Mesendoderm (in vitro differentiated cells): ENCODE data around the gene ARHGEF17.
"Not testable (repeated sequence)": the region's sequence is repeated elsewhere in the genome, so short reads cannot be mapped to it uniquely, and the experiment has no call there.

ENCODE experiments used
- DNase-seq: peaks from one replicate; pipeline ENCODE4 v3.0.0; 2013
- H2AK5ac ChIP-seq: 2 replicates; pipeline ENCODE4 v1.6.1; 2013; ENCODE audit warnings: low read length, inconsistent platforms
- H2BK120ac ChIP-seq: 2 replicates; pipeline ENCODE4 v1.6.1; 2013; ENCODE audit warnings: low read depth, mild to moderate bottlenecking, low read length, moderate library complexity, mixed read lengths
- H2BK15ac ChIP-seq: replicated peaks from 2 replicates; pipeline ENCODE4 v1.6.1; 2013; ENCODE audit warnings: low read depth, mild to moderate bottlenecking, moderate library complexity
- H2BK5ac ChIP-seq: 2 replicates; pipeline ENCODE4 v1.6.1; 2013; ENCODE audit warnings: low read length, inconsistent platforms
- H3K18ac ChIP-seq: 2 replicates; pipeline ENCODE4 v1.6.1; 2013; ENCODE audit warnings: mild to moderate bottlenecking, low read length, mixed read lengths
- H3K23ac ChIP-seq: one replicate; pipeline ENCODE4 v1.6.1; 2013; ENCODE audit warnings: low read length
- H3K27ac ChIP-seq: 2 replicates; pipeline ENCODE4 v1.5.1; 2013; ENCODE audit warnings: low read depth, mild to moderate bottlenecking, inconsistent platforms, low read length, moderate library complexity
- H3K27me3 ChIP-seq: 2 replicates; pipeline ENCODE4 v1.6.1; 2013; ENCODE audit warnings: low read length, control low read depth, mild to moderate bottlenecking, inconsistent platforms; ENCODE audit not compliant: insufficient read depth, poor library complexity
- H3K36me3 ChIP-seq: 2 replicates; pipeline ENCODE4 v1.6.1; 2013; ENCODE audit warnings: low read length, inconsistent platforms; ENCODE audit not compliant: control insufficient read depth, insufficient read depth
- H3K4ac ChIP-seq: one replicate; pipeline ENCODE4 v1.6.1; 2013; ENCODE audit warnings: low read depth, mild to moderate bottlenecking, low read length, moderate library complexity
- H3K4me1 ChIP-seq: 2 replicates; pipeline ENCODE4 v1.6.1; 2013; ENCODE audit warnings: low read depth, low read length, inconsistent platforms; ENCODE audit not compliant: control insufficient read depth
- H3K4me2 ChIP-seq: 2 replicates; pipeline ENCODE4 v1.6.1; 2013; ENCODE audit warnings: low read length
- H3K4me3 ChIP-seq: 2 replicates; pipeline ENCODE4 v1.5.1; 2013; ENCODE audit warnings: mild to moderate bottlenecking, low read length
- H3K56ac ChIP-seq: one replicate; pipeline ENCODE4 v1.6.1; 2013; ENCODE audit warnings: low read length
- H3K79me1 ChIP-seq: 2 replicates; pipeline ENCODE4 v1.6.1; 2013; ENCODE audit warnings: low read length, inconsistent platforms
- H3K79me2 ChIP-seq: 2 replicates; pipeline ENCODE4 v1.6.1; 2013; ENCODE audit warnings: mild to moderate bottlenecking, low read length; ENCODE audit not compliant: control insufficient read depth, insufficient read depth
- H3K9ac ChIP-seq: 2 replicates; pipeline ENCODE4 v1.6.1; 2013; ENCODE audit warnings: low read length, inconsistent platforms
- H4K5ac ChIP-seq: one replicate; pipeline ENCODE4 v1.6.1; 2013; ENCODE audit warnings: low read length
- H4K8ac ChIP-seq: one replicate; pipeline ENCODE4 v1.6.1; 2013; ENCODE audit warnings: low read depth, mild to moderate bottlenecking, control low read depth, low read length, moderate library complexity
- WGBS: extraction: QIAGEN DNeasy Blood & Tissue Kit; methylation state at CpG from one replicate; pipeline ENCODE4 v1.1.7; 2013; ENCODE audit warnings: low lambda C conversion rate, missing lambda C conversion rate; ENCODE audit not compliant: insufficient coverage; ENCODE audit errors: extremely low coverage; 5-methylcytosine and 5-hydroxymethylcytosine counted together

Gene ARHGEF17

GRCh38 chr11:73271936-73272679 is 36.0 kb upstream of the ARHGEF17 start, which contains the start of gene P2RY6:
Gene P2RY6, plus strand, starts transcription at chr11:73272338. Its CDS starts 24,181 bp downstream, at chr11:73296519.
- H3K23ac ChIP-seq: no peak within 1 kb of the TSS
- H2AK5ac ChIP-seq: no peak within 1 kb of the TSS
- no peak within 1 kb of the TSS for H3K27ac ChIP-seq
- no peaks in the 10 kb centered on the region for H3K36me3 ChIP-seq
- no peaks in the 10 kb centered on the region for H3K27me3 ChIP-seq
- no peak within 1 kb of the TSS for H3K18ac ChIP-seq
- H2BK5ac ChIP-seq: no peak within 1 kb of the TSS
- peak; percentile 92 for DNase-seq
- H4K5ac ChIP-seq: no peak within 1 kb of the TSS
- H4K8ac ChIP-seq: no peak within 1 kb of the TSS
- no peak within 1 kb of the TSS for H3K4me2 ChIP-seq
- WGBS: no CpG with 5 or more reads among the region's 17 CpGs
- peak within 1 kb of the TSS; percentile 1 for H3K56ac ChIP-seq
- no peak within 1 kb of the TSS for H2BK120ac ChIP-seq
- no peak within 1 kb of the TSS for H3K4ac ChIP-seq
- H3K4me3 ChIP-seq: no peak within 1 kb of the TSS
- no peak within 1 kb of the TSS for H3K9ac ChIP-seq
- H2BK15ac ChIP-seq: no peak within 1 kb of the TSS
- H3K79me2 ChIP-seq: no peaks in the 10 kb centered on the region
- peaks cover 2% of the 10 kb centered on the region for H3K4me1 ChIP-seq
- no peaks in the 10 kb centered on the region for H3K79me1 ChIP-seq

- Histone ChIP-seq H4K8ac (no peak overlapping the region), H3K27me3 (no peaks in the 10 kb centered on the region), H4K5ac (no peak overlapping the region), H3K4me1 (peaks cover 2% of the 10 kb centered on the region), H3K79me2 (no peaks in the 10 kb centered on the region), H3K56ac (peak overlapping the region; percentile 1), H3K27ac (no peak overlapping the region), H3K23ac (no peak overlapping the region), H3K4me2 (no peak overlapping the region), H3K36me3 (no peaks in the 10 kb centered on the region), H3K4me3 (no peak overlapping the region), H2AK5ac (no peak overlapping the region), H3K9ac (no peak overlapping the region), H3K4ac (no peak overlapping the region), H2BK5ac (no peak overlapping the region), H2BK15ac (no peak overlapping the region), H3K18ac (no peak overlapping the region), H2BK120ac (no peak overlapping the region), H3K79me1 (no peaks in the 10 kb centered on the region)
- DNase-seq: no peak
- no CpG with 5 or more reads among the region's 7 CpGs for WGBS
These were observed 35.4 kb upstream of the ARHGEF17 start for GRCh38 chr11:73272680-73273038.

- H3K79me1 ChIP-seq: no peaks in the 10 kb centered on the region
- no peak overlapping the region for H2BK5ac ChIP-seq
- WGBS: no CpG with 5 or more reads among the region's 8 CpGs
These were observed 34.7 kb upstream of the ARHGEF17 start for GRCh38 chr11:73273222-73273895.

GRCh38 chr11:73274191-73274590 is 33.9 kb upstream of the ARHGEF17 start:
- H2BK5ac ChIP-seq, H3K18ac ChIP-seq, H3K9ac ChIP-seq, H3K79me2 ChIP-seq, H3K36me3 ChIP-seq, H2BK120ac ChIP-seq, H3K79me1 ChIP-seq, H3K4ac ChIP-seq, H3K27me3 ChIP-seq, H3K23ac ChIP-seq, DNase-seq, H4K8ac ChIP-seq, H3K56ac ChIP-seq, H2AK5ac ChIP-seq, H4K5ac ChIP-seq, H3K4me2 ChIP-seq, H3K4me3 ChIP-seq, H3K4me1 ChIP-seq, H2BK15ac ChIP-seq, H3K27ac ChIP-seq: not testable (repeated sequence)
- WGBS: no CpG with 5 or more reads among the region's 4 CpGs

More at GRCh38 chr11:73273222-73273895, 34.7 kb upstream of the ARHGEF17 start:
- Histone ChIP-seq H3K27ac (no peak overlapping the region), H3K23ac (no peak overlapping the region), H3K4me3 (no peak overlapping the region), H3K4me1 (peaks cover 2% of the 10 kb centered on the region), H3K9ac (no peak overlapping the region), H3K4me2 (no peak overlapping the region), H3K36me3 (no peaks in the 10 kb centered on the region), H2BK120ac (no peak overlapping the region), H3K79me2 (no peaks in the 10 kb centered on the region), H3K18ac (no peak overlapping the region), H4K5ac (no peak overlapping the region), H4K8ac (no peak overlapping the region), H3K56ac (no peak overlapping the region), H2AK5ac (no peak overlapping the region), H3K27me3 (no peaks in the 10 kb centered on the region), H2BK15ac (no peak overlapping the region), H3K4ac (no peak overlapping the region)
- DNase-seq: no peak

- Histone ChIP-seq H3K36me3 (no peaks in the 10 kb centered on the region), H3K79me1 (no peaks in the 10 kb centered on the region), H2AK5ac (no peak overlapping the region), H2BK5ac (no peak overlapping the region), H4K8ac (no peak overlapping the region), H3K4ac (no peak overlapping the region), H3K4me1 (no peaks in the 10 kb centered on the region), H2BK120ac (no peak overlapping the region), H2BK15ac (no peak overlapping the region), H4K5ac (no peak overlapping the region), H3K4me2 (no peak overlapping the region), H3K9ac (no peak overlapping the region), H3K18ac (no peak overlapping the region), H3K23ac (no peak overlapping the region), H3K27ac (no peak overlapping the region), H3K79me2 (no peaks in the 10 kb centered on the region), H3K56ac (no peak overlapping the region), H3K4me3 (no peak overlapping the region), H3K27me3 (no peaks in the 10 kb centered on the region)
- no CpG with 5 or more reads among the region's 11 CpGs for WGBS
- no peak for DNase-seq
These were observed 33.2 kb upstream of the ARHGEF17 start for GRCh38 chr11:73274722-73275380.
